Transverse colon (tissue), 4 donors: ENCODE measurements around the gene PDZD2.

Experiments used
- CTCF ChIP-seq, 5 experiments: fragments of 200-600 bp in 3 of 5; fragments of 450-650 bp in 2 of 5; sonication (generic) in 3 of 5; IDR thresholded peaks; 1 replicate in 2 of 5; 2 replicates in 3 of 5; pipeline ENCODE4 v1.5.1; 2016 to 2017; ENCODE audit warnings: antibody characterized with exemption in 5 of 5, inconsistent platforms in 3 of 5, mild to moderate bottlenecking in 2 of 5, moderate library complexity in 1 of 5
- EP300 ChIP-seq: sonication (generic); formaldehyde crosslinking; IDR thresholded peaks from one replicate; pipeline ENCODE4 v1.6.1; 2017; ENCODE audit warnings: antibody characterized with exemption, low read depth
- POLR2A ChIP-seq: fragments of 450-650 bp; IDR thresholded peaks from one replicate; pipeline ENCODE4 v1.6.1; 2016; ENCODE audit warnings: antibody characterized with exemption, mild to moderate bottlenecking, moderate library complexity
- POLR2AphosphoS5 ChIP-seq, 3 donors: sonication (generic); formaldehyde crosslinking; IDR thresholded peaks; one replicate each; pipeline ENCODE4 v1.6.1; 2016; ENCODE audit warnings: antibody characterized with exemption in 3 of 3

- TF ChIP-seq EP300 (no peak), CTCF (IDR thresholded peaks at IDR 0.05) (no peak), POLR2A (no peak), POLR2AphosphoS5 (IDR thresholded peaks at IDR 0.05) (no peak)
These were observed 155.1 kb downstream of the PDZD2 start for GRCh38 chr5:31794009-31794408.
